Esophagus squamous epithelium (tissue), 4 donors: Measurements from ENCODE around the gene GALNT16.

ENCODE experiments used
- CTCF ChIP-seq, 6 experiments: fragments of 450-650 bp in 4 of 6; fragments of 200-600 bp in 2 of 6; sonication (generic) in 2 of 6; IDR thresholded peaks; one replicate each; pipeline ENCODE4 v1.5.1; 2016 to 2019; ENCODE audit warnings: antibody characterized with exemption in 6 of 6, mild to moderate bottlenecking in 4 of 6, moderate library complexity in 4 of 6
- POLR2A ChIP-seq, 4 donors: fragments of 450-650 bp; IDR thresholded peaks; one replicate each; pipeline ENCODE4 v1.6.1; 2017; ENCODE audit warnings: antibody characterized with exemption in 4 of 4, mild to moderate bottlenecking in 4 of 4, moderate library complexity in 3 of 4

- TF ChIP-seq CTCF (IDR thresholded peaks at IDR 0.05): no peak
- no peak for TF ChIP-seq POLR2A (IDR thresholded peaks at IDR 0.05)
Measured at GRCh38 chr14:69318241-69318640, 58.3 kb downstream of the GALNT16 start.
